Spinal cord (tissue), 4 donors: Measurements from ENCODE around the gene RBM48. TPM values are rescaled to one million over a fixed set of nuclear protein-coding genes. Genes with fewer than 3 reads are reported as not detected.

Experiments used
- polyA plus RNA-seq, 2 donors: library from polyadenylated mRNA; unstranded; fragments of 120-200 nt; gene quantifications; one replicate each; pipeline ENCODE4 v1.2.1, GENCODE V29; 2013; ENCODE audit not compliant: insufficient read length in 2 of 2
- total RNA-seq, 2 donors: library from RNA; depleted of rRNA in 1 of 2; stranded (reverse); fragments of 120-200 nt in 1 of 2; fragments of >200 nt in 1 of 2; gene quantifications; one replicate each; pipeline versions ENCODE4 v1.2.3 to v1.2.4, GENCODE V29; 2013 to 2014

RBM48 gene
- total and polyA plus RNA-seq, 4 donors = 15.9 to 20.6 (median 18.1) TPM

Other genes with a start within 250 kb of the RBM48 start
- gene GATAD1, start 81.3 kb upstream of the RBM48 start, total RNA-seq = 10 to 100 TPM; 38.7 to 43.2 TPM
- 10 to 100 TPM; 27.6 to 39.8 TPM for gene GATAD1, start 81.3 kb upstream of the RBM48 start, polyA plus RNA-seq
- under 1 TPM in 1 of 2 donors, not detected in 1; 0.11 TPM for gene ERVW-1, start 50.8 kb upstream of the RBM48 start, total RNA-seq
- 1 to 10 TPM; 1.7 to 1.8 TPM for gene ERVW-1, start 50.8 kb upstream of the RBM48 start, polyA plus RNA-seq
- gene PEX1, start 275 bp upstream of the RBM48 start, total RNA-seq = 10 to 100 TPM; 27.3 to 46.4 TPM
- 10 to 100 TPM; 31.6 to 40.5 TPM for gene PEX1, start 275 bp upstream of the RBM48 start, polyA plus RNA-seq
- gene FAM133B, start 61.6 kb downstream of the RBM48 start, total RNA-seq = 10 to 100 TPM; 33.1 to 33.7 TPM
- 10 to 100 TPM; 31.3 to 32.9 TPM for gene FAM133B, start 61.6 kb downstream of the RBM48 start, polyA plus RNA-seq